GM12874 (cell line): ENCODE data around the gene TECPR1.

ENCODE experiments used
- CTCF ChIP-seq: IDR thresholded peaks from 2 replicates; pipeline ENCODE4 v1.5.1; 2011; ENCODE audit warnings: low read depth, mild to moderate bottlenecking, control low read depth, low read length, moderate library complexity; ENCODE audit not compliant: insufficient read depth

The TECPR1 gene

DNA sequence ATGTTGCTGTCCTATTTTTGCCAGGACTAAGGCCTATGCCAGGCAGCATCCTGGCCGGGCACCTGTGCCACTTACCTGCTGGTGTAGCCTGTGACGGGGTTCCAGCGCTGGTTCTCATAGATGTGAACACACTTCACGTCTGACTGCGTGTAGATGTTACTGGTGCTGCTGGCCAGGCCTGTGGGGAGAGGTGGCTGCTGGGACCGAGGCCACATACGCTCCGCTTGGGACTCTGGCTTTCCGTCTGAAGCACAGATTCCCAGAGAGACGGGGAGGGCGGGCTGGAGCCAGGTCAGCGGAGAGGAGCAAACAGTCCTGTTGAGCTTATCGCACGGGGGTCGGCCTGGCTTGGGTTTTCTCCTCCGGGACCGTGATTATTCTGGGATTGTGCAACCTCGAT, 24.1 kb downstream of the TECPR1 start:
- TF ChIP-seq CTCF = no peak

DNA sequence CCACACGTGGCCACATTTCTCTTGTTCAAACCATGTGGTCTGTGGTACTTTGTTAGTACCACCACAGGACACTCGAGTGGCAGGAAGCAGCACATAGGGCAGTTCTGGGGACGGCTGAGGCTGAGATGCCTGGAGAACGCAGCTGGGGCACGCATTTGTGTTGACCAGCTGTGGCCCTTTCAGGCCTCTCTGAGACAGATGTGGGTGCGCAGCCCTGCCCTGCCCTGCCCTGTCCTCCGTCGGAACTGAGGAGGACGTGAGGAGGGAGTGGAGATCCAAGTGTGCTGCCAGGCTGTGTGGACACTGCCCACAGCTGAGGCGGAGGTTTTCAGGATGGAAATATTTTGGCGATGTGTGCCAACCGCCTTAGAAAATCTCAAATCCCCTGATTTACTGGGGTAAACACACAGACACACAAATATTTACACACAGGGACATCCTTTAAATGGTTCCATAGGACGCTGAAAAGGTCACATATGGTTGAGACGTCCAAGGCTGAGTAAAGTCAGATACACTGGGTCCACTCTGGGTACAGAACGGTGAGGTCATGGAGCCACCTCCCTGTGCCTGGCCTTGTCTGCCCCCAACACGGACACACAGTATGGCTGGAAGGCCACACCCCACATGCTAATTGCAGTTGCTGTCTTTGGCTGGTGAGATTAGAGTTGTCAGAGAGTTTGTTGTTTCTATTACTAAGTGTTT, 26.0 kb downstream of the TECPR1 start:
- TF ChIP-seq CTCF = no peak

- TF ChIP-seq CTCF = no peak
Measured at GRCh38 chr7:98224701-98225181, 27.3 kb downstream of the TECPR1 start.

- no peak for TF ChIP-seq CTCF
Measured at GRCh38 chr7:98223898-98224700, 27.9 kb downstream of the TECPR1 start.

DNA sequence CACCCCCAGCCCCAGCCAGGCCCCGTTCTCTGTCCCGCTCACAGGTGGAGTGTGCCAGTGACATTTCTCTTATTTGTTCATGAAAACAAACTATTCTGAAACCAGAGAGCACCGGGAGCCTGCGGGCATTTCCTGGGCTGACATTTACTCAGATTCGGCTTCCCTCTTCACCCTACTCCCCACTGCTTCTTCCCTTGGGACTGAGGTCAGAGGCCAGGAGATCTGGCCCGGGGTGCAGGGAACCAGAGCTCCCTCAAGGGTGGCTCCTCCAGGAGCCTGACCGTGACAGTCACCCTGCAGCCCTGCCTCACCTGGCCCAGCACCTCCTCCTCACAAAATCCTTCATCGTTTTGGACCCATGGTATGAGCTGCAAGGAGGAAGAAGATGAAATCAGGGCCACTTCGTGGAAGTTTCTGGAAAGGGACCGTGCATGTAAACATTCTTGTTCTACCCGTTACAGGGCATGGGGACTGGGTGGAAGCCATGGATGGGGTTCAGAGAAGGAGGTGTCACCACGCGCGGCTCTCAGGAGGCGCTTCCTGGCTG, 28.6 kb downstream of the TECPR1 start:
- TF ChIP-seq CTCF = no peak

- TF ChIP-seq CTCF = no peak
Measured at GRCh38 chr7:98222533-98223195, 29.4 kb downstream of the TECPR1 start.
